Measurements from ENCODE around the gene ANO7. TPM values are rescaled to one million over a fixed set of nuclear protein-coding genes. Genes with fewer than 3 reads are reported as not detected.
A peak's percentile ranks its signal among the peaks of the same experiment; 100 is the strongest.

ANO7 gene
- total and polyA plus RNA-seq, 2 of the 13 experiments (the other 11 are each of a cell fraction or from before 2014, with no cell fraction given) = 4.1 to 4.9 TPM

DNA sequence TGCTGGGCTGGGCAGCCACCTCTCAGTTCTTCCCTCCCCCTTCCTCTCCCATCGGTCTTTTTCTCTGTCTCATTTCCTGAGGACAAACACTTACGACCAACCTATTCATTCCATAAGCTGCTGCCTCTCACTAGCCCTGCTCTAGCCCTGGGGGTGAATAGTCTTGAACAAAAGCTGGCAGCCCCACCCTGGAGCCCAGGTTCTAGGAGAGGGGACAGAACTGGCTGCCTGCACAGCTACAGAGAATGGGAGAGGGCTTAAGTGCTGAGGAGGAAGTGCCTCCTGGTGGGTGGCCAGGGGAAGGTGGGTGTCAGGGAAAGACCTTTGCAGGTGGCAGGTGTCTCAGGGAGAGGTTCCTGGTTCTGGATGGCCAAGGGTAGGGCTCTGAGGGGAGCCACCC lies 22.8 kb downstream of the ANO7 start (continued):
- no peak for TF ChIP-seq KLF9 (CRISPR knock-in tag; IDR thresholded peaks at IDR 0.05; ENCODE audit: low read depth)
- TF ChIP-seq, protein P1, sequence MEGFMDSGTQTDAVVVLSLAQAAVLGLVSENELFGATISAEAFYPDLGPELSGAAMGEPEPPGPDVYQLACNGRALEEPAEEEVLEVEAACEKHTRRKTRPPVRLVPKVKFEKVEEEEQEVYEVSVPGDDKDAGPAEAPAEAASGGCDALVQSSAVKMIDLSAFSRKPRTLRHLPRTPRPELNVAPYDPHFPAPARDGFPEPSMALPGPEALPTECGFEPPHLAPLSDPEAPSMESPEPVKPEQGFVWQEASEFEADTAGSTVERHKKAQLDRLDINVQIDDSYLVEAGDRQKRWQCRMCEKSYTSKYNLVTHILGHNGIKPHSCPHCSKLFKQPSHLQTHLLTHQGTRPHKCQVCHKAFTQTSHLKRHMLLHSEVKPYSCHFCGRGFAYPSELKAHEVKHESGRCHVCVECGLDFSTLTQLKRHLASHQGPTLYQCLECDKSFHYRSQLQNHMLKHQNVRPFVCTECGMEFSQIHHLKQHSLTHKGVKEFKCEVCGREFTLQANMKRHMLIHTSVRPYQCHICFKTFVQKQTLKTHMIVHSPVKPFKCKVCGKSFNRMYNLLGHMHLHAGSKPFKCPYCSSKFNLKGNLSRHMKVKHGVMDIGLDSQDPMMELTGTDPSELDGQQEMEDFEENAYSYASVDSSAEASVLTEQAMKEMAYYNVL (CRISPR knock-in tag; IDR thresholded peaks at IDR 0.05; ENCODE audit: borderline replicate concordance) = no peak
- TF ChIP-seq, protein P2, sequence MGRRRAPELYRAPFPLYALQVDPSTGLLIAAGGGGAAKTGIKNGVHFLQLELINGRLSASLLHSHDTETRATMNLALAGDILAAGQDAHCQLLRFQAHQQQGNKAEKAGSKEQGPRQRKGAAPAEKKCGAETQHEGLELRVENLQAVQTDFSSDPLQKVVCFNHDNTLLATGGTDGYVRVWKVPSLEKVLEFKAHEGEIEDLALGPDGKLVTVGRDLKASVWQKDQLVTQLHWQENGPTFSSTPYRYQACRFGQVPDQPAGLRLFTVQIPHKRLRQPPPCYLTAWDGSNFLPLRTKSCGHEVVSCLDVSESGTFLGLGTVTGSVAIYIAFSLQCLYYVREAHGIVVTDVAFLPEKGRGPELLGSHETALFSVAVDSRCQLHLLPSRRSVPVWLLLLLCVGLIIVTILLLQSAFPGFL (CRISPR knock-in tag; IDR thresholded peaks at IDR 0.05) = no peak
- no peak for TF ChIP-seq ZC3H4 (CRISPR knock-in tag; IDR thresholded peaks at IDR 0.05; ENCODE audit: borderline replicate concordance)
- no peak for TF ChIP-seq ZNF501 (CRISPR knock-in tag; IDR thresholded peaks at IDR 0.05)
- TF ChIP-seq, protein P3, sequence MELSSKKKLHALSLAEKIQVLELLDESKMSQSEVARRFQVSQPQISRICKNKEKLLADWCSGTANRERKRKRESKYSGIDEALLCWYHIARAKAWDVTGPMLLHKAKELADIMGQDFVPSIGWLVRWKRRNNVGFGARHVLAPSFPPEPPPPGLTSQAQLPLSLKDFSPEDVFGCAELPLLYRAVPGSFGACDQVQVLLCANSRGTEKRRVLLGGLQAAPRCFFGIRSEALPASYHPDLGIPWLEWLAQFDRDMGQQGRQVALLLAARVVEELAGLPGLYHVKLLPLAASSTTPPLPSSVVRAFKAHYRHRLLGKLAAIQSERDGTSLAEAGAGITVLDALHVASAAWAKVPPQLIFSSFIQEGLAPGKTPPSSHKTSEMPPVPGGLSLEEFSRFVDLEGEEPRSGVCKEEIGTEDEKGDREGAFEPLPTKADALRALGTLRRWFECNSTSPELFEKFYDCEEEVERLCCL (CRISPR knock-in tag; IDR thresholded peaks at IDR 0.05; ENCODE audit: borderline replicate concordance) = no peak
- no peak for TF ChIP-seq ZKSCAN5 (CRISPR knock-in tag; IDR thresholded peaks at IDR 0.05)
- TF ChIP-seq RAD21 (CRISPR knock-in tag; IDR thresholded peaks at IDR 0.05) = peak; percentile 19; the same call in 1 of the 2 replicates
- no peak for TF ChIP-seq ZNF446 (CRISPR knock-in tag; IDR thresholded peaks at IDR 0.05)
- no peak for TF ChIP-seq RBM39 (IDR thresholded peaks at IDR 0.05; ENCODE audit: low read depth, low read length, poor library complexity, severe bottlenecking)
- no peak for TF ChIP-seq ZNF256 (CRISPR knock-in tag; conservative IDR thresholded peaks at IDR 0.05)
- no peak for TF ChIP-seq RXRA (CRISPR knock-in tag; IDR thresholded peaks at IDR 0.05)
